ENCODE data around the gene HSF5.

Gene HSF5

DNA sequence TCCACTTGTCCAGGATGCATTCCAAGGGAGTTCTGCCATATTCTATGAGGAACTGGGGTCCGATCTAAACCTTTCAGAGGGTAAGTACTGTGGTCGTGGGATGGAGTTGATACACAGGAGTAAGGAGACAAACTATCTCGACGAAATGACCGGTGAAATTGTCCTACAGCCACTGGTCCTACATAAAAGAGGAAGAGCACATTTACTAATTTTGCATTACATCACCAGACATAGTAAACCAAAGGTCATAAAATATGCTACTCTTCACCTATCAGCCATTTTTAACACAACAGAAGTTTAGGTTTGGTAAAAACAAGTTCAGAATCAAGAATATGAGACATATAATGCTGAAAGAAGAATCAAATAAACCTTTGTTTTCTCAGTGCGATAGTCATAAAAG is 8.1 kb downstream of the HSF5 start:
- no peak for DNase-seq

DNA sequence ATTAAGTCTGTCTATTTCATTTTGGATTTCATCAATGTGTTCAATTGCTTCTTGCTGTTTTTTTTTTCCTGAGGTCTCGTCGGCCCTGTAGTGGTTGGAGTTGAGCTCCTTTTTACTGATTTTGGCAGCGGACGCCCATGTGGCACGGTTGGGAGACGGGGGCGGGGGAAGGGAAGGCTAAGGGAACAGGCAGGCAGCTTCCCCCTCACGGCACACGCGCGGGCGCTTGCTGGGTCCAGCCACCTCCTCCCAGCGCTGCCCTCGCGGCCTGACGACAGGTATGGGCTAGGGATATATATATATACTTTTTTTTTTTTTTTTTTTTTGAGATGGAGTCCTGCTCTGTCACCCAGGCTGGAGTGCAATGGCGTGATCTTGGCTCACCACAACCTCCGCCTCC is 11.4 kb downstream of the HSF5 start:
- DNase-seq = no peak

DNA sequence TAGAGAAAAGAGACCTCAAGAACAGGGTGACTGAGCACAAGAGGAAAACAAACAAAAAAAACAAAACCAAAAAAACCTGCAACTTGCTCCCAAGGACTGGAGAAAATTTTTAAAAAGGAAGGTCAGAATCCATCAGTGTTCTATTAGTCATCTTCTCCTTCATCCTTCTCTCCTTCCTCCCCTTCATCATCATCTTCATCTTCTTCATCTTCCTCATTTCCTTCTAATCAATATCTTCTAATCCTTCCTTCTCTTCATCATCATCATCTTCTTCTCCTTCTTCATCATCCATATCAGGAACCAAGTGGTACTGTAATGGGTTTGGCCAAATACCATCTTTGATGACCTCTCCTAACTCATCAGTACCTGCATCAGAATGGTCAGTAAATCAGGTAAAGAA is 12.2 kb downstream of the HSF5 start:
- DNase-seq = no peak

DNA sequence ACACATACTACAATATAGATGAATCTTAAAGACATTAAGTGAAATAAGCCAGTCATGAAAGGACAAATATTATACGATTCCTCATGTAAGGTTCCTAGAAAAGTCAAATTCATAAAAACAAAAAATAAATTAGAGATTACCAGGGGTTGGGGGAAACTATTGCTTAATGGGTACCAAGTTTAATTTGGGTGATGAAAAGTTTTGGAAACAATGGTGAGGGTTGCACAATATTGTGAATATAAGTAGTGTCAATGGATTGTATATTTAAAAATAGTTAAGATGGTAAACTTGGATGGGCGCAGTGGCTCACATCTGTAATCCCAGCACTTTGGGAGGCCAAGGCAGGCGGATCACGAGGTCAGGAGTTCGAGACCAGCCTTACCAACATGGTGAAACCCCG is 17.9 kb downstream of the HSF5 start:
- DNase-seq = no peak

DNA sequence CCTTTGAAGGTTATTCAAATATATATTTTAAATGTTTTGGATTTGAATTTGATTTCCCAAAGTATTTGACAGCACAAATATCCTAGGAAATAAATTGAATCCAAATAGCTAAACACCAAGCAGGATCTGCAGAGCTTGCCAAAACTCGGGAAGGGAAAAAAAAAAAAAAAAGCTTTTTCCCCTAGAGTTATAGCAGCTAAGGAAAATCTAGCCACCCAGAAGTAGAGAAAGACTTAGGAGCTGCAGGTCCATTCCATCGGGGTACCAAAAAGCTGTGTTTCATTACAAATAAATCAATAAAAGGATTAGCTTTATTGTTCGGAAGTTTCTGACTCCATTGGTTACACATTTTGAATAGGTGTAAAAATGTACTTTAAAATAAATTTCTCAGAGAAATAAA is 19.3 kb downstream of the HSF5 start:
- DNase-seq = no peak

DNA sequence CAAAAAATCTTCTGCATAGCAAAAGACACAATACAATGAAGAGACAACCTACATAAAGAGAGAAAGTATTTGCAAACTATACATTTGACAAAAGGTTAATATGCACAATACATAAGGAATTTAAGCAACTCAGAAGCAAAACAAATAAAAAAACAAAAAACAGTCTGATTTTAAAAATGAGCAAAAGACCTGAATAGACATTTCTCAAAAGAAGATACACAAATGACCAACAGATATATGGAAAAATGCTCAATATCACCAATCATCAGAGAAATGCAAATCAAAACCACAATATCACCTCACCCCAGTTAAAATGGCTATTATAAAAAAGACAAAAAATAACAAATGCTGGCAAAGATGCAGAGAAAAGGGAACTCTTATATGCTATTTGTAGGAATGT is 32.7 kb downstream of the HSF5 start:
- DNase-seq = no peak

DNA sequence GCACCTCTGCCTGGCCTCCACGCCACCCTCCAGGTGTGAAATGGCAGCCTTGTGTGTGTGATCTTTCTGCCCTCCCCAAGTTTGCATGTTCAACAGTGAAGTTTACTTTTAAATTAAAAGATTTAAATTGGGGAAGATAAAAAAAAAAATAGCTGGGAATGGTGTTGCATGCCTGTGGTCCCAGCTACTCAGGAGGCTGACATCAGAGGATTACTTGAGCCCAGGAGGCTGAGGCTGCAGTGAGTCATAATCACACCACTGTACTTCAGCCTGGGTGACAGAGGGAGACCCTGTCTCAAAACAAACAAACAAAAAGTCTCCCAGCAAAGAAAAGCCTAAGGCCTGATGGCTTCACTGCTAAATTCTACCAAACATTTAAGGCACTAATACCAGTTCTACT is 35.5 kb downstream of the HSF5 start:
- no peak for DNase-seq

DNA sequence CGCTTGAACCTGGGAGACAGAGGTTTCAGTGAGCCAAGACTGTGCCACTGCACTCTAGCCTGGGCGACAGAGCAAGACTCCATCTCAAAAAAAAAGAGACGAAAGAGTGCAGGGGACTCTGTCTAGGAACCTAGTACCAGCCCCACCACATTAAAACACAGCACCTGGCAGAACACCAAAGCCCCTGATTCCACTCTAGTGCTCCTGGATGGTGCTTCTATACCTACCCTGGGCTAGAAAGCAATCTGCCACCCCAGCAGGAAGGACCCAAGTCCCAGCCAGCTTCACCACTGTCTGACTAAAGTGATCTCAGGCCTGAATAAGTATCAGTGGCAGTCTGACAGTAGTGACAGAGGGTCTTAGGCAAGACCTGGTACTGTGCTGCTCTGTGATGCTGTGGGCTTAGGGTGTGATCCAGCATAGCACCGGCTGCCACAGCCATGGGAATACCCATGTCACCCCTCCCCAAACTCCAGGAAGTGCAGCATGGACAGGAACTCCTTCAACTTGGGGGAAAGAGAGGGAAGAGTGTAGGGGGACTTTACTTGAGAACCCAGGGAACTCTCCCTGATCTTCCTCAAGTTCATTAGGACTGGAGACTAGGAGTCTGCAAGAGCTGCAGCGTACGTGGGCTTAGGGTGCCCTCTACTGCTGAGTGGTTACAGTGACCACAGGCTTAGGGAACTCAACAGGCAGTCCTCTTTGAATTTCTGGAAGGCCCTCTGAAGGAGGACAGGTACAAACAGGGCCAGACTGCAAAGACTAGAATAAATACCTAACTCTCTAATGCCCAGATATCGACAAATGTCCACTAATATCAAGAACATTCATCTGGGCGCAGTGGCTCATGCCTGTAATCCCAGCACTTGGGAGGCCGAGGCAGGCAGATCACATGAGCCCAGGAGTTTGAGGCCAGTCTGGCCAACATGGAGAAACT is 40.9 kb downstream of the HSF5 start:
- peak; percentile 65 for DNase-seq

DNA sequence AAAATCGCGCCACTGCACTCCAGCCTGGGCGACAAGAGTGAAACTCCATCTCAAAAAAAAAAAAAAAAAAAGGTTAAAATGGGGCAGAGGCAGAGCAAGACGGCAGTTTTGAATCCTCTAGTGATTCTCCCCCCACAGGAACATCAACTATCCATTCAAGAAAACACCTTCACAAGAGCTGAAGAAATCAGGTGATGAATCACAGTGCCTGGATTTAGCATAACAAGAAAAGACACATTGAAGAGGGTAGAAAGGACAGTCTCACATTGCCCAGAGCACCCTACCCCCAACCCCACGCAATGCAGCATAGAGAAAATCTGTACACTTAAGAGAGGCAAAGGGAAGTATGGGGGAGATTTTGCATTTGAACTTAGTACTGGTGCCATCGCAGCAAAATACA is 42.1 kb downstream of the HSF5 start:
- DNase-seq = no peak

DNA sequence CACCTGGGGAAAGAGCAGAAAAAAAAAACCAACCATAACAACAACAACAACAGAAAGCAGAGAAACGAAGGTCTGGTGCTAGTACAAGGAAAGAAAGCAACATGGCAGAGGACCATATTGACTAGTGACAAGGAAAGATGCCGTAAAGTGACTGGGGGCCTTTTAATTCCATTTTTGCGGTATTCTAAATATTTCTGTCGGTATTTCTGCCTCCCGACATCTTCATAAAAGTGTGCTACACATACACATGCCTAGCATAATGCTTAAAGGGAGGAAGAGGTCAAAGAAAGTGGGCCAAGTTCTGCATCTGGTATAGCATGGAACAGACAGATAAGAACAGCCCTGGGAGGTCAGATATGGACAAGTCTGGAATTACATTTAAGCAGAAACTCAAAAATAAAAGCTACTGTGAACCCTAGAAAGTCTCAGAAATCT is 51.4 kb downstream of the HSF5 start:
- DNase-seq = no peak

DNA sequence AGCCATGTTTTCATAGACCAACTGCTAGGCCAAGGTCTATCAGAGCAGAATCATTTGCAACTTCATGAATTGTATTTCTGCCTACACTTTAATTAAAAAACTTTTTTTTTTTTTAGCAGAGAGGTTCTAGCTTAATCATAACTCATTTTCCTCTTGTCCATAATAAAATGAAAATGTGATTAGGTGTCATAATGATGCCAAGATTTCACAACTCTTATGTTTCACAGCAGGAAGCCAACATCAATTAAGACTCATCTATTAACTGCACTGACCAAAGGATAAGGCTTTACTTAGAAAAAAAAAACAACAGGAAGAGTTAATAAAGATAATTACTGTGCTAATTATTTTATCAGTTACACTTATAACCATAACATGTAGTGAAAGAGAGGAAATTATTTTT is 52.0 kb downstream of the HSF5 start:
- no peak for DNase-seq

DNA sequence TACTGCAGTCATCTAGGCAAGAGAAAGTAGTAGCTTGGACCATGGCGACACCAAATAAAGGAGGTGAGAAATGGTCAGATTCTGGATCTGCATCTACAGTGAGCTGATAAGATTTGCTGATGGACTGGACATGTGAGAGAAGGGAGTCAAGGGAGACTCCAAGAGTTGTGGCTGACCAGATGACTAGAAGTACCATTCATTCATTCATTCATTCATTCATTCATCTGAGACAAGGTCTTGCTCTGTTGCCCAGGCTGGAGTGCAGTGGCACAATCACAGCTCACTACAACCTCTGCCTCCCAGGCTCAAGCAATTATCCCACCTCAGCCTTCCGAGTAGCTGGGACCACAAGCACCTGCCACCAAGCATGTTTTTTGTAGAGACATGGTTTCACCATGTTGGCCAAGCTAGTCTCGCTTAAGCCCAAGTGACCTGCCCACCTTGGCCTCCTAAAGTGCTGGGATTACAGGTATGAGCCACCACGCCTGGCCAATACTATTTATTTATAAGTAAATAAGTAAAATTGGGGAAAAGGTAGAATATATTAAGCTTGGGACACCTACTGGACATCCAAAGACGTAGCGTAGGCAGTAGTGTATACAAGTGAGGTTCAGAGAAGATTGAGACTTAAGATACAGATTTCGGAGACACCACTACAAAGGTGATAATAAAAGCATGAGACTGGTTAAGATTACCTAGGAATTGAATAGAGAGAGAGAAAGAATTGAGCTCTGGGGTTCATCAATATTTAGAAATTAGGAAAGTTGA is 55.2 kb downstream of the HSF5 start:
- DNase-seq = no peak

DNA sequence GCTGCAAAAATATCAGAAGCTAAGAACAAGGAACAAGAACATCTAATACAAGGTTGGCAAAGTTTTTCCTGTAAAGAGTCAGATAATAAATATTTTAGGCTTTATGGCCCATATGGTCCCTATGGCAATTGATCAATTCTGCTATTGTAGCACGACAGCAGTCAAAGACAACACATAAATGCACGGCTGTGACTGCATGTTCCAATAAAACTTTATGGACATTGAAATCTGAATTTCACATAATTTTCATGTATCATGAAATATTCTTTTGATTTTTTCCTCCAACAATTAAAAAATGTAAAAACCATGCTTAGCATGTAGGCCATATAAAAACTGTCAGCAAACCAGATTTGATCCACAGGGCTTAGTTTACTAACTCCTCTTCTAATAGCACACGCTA is 60.4 kb downstream of the HSF5 start:
- no peak for DNase-seq

DNA sequence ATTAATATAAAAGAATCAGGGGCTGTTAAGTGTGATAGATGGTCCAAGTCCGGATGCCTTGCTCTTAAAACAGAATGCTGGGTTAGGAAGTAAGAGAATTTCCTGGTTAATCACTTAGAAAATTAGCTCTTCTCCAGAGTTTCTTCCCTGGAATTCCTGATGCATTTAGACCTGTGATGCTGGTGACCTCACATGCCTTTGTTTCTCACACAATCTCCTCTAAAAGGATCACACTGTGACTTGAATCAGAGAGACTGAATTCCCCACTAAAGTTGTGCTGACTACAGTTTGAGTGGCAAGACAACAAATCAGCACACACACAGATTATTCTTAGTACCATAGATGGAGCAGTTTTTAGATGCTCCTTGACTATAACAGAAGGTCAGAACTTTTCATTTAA is 66.5 kb downstream of the HSF5 start:
- no peak for DNase-seq

DNA sequence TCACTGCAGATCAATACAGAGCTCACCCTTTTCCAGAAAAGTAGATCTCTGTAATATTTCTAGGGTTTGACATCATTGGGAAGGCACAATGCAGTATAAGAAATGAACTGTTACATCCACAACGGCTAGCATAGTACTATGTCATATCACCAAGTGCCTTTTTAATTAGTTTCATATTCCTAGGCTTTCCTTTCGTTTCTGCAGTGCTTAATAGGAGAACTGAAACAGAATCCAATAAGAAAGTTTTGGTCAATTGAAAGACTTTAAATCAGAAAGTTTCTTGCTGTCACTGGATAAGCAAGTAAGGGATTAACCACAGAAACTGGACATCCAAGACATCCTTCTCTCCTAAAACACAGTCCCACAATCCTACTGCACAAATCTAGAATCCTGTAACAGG is 67.4 kb downstream of the HSF5 start:
- DNase-seq = no peak

DNA sequence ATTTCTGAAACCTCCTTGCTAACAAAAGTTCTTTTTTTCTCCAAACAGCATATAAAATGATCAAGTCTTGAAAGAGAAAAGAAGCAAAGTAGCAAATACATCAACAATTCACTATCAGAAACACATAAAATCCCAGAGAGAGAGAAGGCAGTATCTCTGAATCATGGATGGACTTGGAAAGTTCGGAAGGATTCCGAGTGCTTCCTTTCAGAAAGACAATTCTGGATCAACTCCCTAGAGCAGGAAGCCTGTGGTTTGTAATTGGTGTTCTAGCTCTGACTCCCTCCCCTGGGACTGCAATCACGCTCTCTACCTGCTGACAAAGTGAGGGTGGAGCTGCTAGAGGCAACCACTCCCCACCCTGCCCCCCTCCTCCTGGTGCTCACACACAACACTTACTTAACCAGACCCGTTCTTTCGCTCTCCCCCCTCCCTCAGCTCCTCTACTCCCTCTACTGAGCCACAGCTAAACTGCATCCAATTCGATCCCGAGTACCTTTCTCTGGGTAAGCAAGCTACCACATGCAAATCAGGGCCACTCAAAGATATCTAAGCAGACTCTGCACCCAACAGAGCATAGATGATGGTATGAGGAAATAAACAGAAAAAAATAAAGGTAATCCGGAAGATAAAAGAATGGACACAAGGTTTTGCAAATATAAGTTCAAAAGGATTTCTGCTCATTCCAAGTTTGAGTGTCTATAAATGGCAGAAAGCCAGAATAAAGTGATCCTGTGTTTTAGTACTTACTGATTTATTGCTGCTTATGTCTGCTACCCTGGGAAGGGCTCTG is 70.7 kb downstream of the HSF5 start, which contains the start of gene RNF43:
TSS of gene RNF43 (minus strand) at position 235 of the 793 bp plus-strand sequence. CDS start 1,957 bp downstream, outside the sequence.
- peak; percentile 73 for DNase-seq

DNA sequence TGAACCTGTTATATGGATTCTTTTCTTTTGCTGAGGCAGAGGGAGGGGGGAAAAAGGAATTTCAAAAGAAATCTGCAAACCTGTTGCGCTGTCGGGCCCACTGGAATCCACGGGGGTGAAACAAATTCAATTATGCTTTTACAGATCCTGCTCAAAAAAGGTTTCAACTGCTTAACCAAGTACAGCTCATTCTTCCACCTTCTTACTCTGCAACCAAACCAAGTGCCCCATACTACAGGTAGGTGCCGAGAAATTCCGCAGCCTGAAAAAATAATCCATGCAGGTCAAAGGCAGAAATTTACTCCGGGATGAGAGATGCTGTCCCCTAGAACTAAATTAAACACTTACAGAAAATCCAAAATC is 71.3 kb downstream of the HSF5 start:
- DNase-seq = no peak

DNA sequence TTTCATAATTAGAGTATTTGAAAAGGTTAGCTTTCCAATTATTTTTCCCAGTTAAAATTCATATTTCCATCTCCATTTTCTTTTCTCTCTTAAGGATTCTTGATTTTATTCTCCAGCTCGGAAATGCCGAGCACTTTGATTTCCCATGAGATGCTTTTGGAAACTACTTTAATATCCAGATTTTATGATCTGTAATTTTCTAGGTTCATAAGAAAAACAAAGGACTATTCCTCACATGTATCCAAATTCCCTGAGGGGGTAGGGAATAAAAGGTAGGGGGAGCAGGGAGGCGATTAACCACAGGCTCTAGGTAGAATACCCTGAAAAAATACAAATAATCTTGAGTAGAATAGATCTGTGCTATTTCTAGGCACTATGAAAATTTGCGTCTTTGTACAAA is 71.8 kb downstream of the HSF5 start:
- no peak for DNase-seq

DNA sequence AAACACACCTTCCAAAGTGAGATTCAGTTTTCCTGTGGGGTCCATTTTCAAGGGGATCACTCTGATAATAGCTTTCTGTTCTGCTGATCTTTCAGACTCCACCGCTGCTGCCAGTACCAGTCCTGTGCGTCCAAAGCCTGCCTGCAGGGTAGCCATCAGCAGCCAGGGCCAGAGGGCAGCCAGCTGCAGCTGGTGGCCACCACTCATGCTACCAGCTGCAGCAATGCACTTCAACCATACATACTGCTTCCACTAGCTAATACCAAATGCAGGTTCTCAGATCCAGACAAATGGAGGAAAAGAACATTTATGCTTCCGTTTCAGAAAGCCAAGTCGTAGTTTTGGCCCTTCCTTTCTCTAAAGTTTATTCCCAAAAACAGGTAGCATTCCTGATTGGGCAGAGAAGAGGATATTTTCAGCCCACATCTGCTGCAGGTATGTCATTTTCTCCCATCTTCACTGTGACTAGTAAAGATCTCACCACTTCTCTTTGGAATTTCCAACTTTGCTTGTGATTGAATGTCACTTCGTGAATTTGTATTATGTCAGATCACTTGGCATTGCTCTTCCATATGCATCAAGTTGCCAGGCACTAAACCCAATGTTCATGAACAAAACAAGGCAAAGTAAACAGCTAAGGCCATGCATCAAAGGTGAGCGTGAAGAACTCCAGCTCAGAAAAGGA is 72.7 kb downstream of the HSF5 start:
- no peak for DNase-seq

DNA sequence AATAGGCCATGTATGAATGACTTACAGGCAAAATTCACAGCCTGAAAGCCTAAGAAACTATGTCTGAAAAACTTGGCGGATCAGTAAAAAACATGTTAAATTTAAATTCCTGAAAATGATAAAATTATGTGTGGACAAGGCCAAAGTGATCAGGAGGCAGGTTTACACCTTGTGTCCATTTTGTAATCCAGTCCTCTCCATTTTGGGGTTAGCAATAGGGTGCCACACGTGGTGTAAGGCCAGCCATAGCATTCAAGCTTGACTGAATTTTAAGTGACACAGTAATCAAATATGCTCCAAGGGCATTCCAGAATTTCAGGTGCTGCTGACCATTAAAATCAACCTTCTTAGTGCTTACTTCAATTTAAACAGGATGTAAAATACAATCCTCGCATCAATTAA is 73.6 kb downstream of the HSF5 start:
- no peak for DNase-seq

DNA sequence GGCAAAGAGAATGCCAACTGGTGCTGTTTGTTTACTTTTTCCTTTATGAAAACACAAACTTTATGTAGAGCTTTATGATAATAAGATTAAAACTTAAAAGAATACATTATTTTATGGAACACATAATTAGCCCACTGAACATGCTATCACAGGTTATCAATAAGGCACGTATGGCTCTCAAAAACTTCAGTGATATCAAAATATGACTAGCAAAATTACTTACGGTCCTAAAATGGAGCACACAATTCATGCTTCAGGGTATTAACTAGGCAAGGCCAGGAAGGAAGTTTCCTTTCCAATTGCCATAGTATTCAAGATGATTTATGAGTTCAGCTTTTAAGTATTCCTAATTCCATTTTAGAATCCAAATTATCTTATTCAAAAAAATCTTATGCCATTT is 74.5 kb downstream of the HSF5 start:
- DNase-seq = no peak

DNA sequence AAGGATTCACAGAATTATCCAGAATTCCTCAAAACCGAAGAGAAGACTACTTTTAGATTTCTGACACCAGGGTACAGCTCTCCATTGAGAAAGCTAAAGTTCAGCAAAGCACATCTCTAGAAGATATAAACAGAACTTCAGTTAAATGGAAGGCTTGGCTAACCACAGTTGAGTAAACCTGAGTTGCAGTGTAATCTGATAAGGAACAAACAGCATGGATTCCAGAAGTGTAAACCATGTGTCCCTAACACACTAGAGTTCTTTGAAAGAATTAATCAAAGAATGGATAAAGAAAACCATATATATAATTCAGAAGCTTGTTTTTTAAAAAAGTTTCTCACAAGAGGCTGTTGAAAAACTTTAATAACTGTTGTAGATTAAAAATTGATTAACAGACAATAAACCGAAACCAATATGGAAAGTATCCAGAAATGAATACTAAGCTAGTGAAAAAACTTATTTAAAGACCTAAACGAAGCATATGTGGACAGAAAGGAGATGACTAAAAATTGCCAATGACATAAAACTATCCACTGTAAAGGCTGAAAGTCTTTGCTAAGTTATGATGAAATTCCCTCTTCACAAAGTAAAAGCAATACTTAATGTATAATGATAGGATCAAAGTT is 75.1 kb downstream of the HSF5 start:
- no peak for DNase-seq
